HepG2 (cell line): ENCODE results near the gene METTL6. TPM values are rescaled to one million over a fixed set of nuclear protein-coding genes. Genes with fewer than 3 reads are reported as not detected.

Experiments used
- ARHGAP35 ChIP-seq: sonication (generic); formaldehyde crosslinking; IDR thresholded peaks from 2 replicates; pipeline ENCODE4 v1.9.0; 2022; ENCODE audit warnings: mild to moderate bottlenecking, inconsistent platforms, moderate library complexity, missing genetic modification reagents, borderline replicate concordance
- HNRNPH1 ChIP-seq: fragments of 200-400 bp; formaldehyde crosslinking; optimal IDR thresholded peaks from 2 replicates; pipeline ENCODE3; 2017; ENCODE audit warnings: mild to moderate bottlenecking, low read depth, low read length
- JUND ChIP-seq: sonication (generic); formaldehyde crosslinking; IDR thresholded peaks from 2 replicates; pipeline ENCODE4 v1.8.0; 2022; ENCODE audit warnings: mild to moderate bottlenecking, missing genetic modification reagents
- NFE2L2 ChIP-seq: fragments of 150-350 bp; IDR thresholded peaks from 2 replicates; pipeline ENCODE4 v1.6.1; 2014; ENCODE audit warnings: low read length
- NFRKB ChIP-seq: fragments of 450-650 bp; IDR thresholded peaks from 2 replicates; pipeline ENCODE4 v1.6.1; 2017
- PHF8 ChIP-seq: sonication (generic); formaldehyde crosslinking; IDR thresholded peaks from 2 replicates; pipeline ENCODE4 v1.5.0; 2020; ENCODE audit warnings: missing genetic modification reagents
- PRMT3 ChIP-seq: sonication (generic); formaldehyde crosslinking; IDR thresholded peaks from 2 replicates; pipeline ENCODE4 v1.8.1; 2022; ENCODE audit warnings: low read depth, mild to moderate bottlenecking, moderate library complexity, missing genetic modification reagents, borderline replicate concordance
- RFX3 ChIP-seq: IDR thresholded peaks from 2 replicates; pipeline ENCODE4 v1.6.1; 2016; ENCODE audit warnings: missing biosample characterization, missing genetic modification reagents
- RFX5 ChIP-seq: IDR thresholded peaks from 2 replicates; pipeline ENCODE4 v1.6.1; 2011; ENCODE audit warnings: low read depth, low read length, improper control_type of control experiment
- SNAPC5 ChIP-seq: sonication (generic); formaldehyde crosslinking; IDR thresholded peaks from 2 replicates; pipeline ENCODE4 v1.8.1; 2023; ENCODE audit warnings: mild to moderate bottlenecking, missing genetic modification reagents, borderline replicate concordance
- SSRP1 ChIP-seq: IDR thresholded peaks from 2 replicates; pipeline ENCODE4 v1.6.1; 2016; ENCODE audit warnings: control low read depth
- TEF ChIP-seq: sonication (generic); formaldehyde crosslinking; IDR thresholded peaks from 2 replicates; pipeline ENCODE4 v1.5.0; 2020; ENCODE audit warnings: missing genetic modification reagents
- ZEB1 ChIP-seq: IDR thresholded peaks from 2 replicates; pipeline ENCODE4 v1.6.1; 2012; ENCODE audit warnings: mild to moderate bottlenecking, low read depth, inconsistent platforms; ENCODE audit not compliant: insufficient replicate concordance
- ZFYVE20 ChIP-seq: sonication (generic); formaldehyde crosslinking; IDR thresholded peaks from 2 replicates; pipeline ENCODE4 v1.8.0; 2023; ENCODE audit warnings: low read depth, mild to moderate bottlenecking, moderate library complexity, missing genetic modification reagents, borderline replicate concordance
- ZNF12 ChIP-seq: sonication (generic); formaldehyde crosslinking; IDR thresholded peaks from 2 replicates; pipeline ENCODE4 v1.5.0; 2020; ENCODE audit warnings: missing genetic modification reagents
- ZNF160 ChIP-seq: sonication (generic); formaldehyde crosslinking; IDR thresholded peaks from 2 replicates; pipeline ENCODE4 v1.8.0; 2022; ENCODE audit warnings: mild to moderate bottlenecking, inconsistent platforms, missing genetic modification reagents
- ZNF230 ChIP-seq: sonication (generic); formaldehyde crosslinking; IDR thresholded peaks from 2 replicates; pipeline ENCODE4 v1.4.0; 2020; ENCODE audit warnings: mild to moderate bottlenecking, missing genetic modification reagents
- ZNF326 ChIP-seq: sonication (generic); formaldehyde crosslinking; IDR thresholded peaks from 2 replicates; pipeline ENCODE4 v1.4.0; 2020; ENCODE audit warnings: missing genetic modification reagents, borderline replicate concordance
- ZNF432 ChIP-seq: sonication (generic); formaldehyde crosslinking; IDR thresholded peaks from 2 replicates; pipeline ENCODE4 v1.5.0; 2020; ENCODE audit warnings: missing genetic modification reagents, mild to moderate bottlenecking, borderline replicate concordance
- ZNF572 ChIP-seq: sonication (generic); formaldehyde crosslinking; IDR thresholded peaks from 2 replicates; pipeline ENCODE4 v1.5.1; 2020; ENCODE audit warnings: mild to moderate bottlenecking, missing genetic modification reagents
- ZNF790 ChIP-seq: sonication (generic); formaldehyde crosslinking; IDR thresholded peaks from 2 replicates; pipeline ENCODE4 v1.8.0; 2022; ENCODE audit warnings: missing genetic modification reagents, mild to moderate bottlenecking, borderline replicate concordance
- polyA plus RNA-seq, 8 experiments: library from polyadenylated mRNA; depleted of rRNA in 3 of 8; stranded (reverse) in 7 of 8; unstranded in 1 of 8; fragments of >200 nt; fragmentation: Illumina TruSeq in 4 of 8; extraction: Trizol in 4 of 8; gene quantifications; 2 replicates each; pipeline versions ENCODE4 v1.2.1 to v1.2.3, GENCODE V29; 2011 to 2016; ENCODE audit warnings: low read depth in 4 of 8, missing spikeins in 1 of 8, mixed read lengths in 1 of 8; ENCODE audit not compliant: insufficient read depth in 1 of 8
- total RNA-seq, 5 experiments: library from RNA; depleted of rRNA; stranded (reverse); fragments of >200 nt; fragmentation: Illumina TruSeq; extraction: Trizol; gene quantifications; 2 replicates each; pipeline ENCODE4 v1.2.3, GENCODE V29; 2016; ENCODE audit warnings: low read depth in 1 of 5
- TF ChIP-seq, protein P1 (sequence below): sonication (generic); formaldehyde crosslinking; conservative IDR thresholded peaks from 2 replicates; pipeline ENCODE4 v1.4.0; 2020; ENCODE audit warnings: missing genetic modification reagents
- TF ChIP-seq, protein P2 (sequence below): IDR thresholded peaks from 2 replicates; pipeline ENCODE4 v1.6.1; 2012; ENCODE audit warnings: inconsistent platforms
- TF ChIP-seq, protein P3 (sequence below): sonication (generic); formaldehyde crosslinking; IDR thresholded peaks from 2 replicates; pipeline ENCODE4 v1.8.0; 2022; ENCODE audit warnings: missing genetic modification reagents, mild to moderate bottlenecking, inconsistent platforms, borderline replicate concordance
- TF ChIP-seq, protein P4 (sequence below): sonication (generic); formaldehyde crosslinking; IDR thresholded peaks from 2 replicates; pipeline ENCODE4 v1.4.0; 2020; ENCODE audit warnings: missing genetic modification reagents

METTL6 gene
- total and polyA plus RNA-seq, 2 of the 13 experiments (the other 11 are each of a cell fraction or from before 2014, with no cell fraction given) = 17.2 to 29.4 TPM

DNA sequence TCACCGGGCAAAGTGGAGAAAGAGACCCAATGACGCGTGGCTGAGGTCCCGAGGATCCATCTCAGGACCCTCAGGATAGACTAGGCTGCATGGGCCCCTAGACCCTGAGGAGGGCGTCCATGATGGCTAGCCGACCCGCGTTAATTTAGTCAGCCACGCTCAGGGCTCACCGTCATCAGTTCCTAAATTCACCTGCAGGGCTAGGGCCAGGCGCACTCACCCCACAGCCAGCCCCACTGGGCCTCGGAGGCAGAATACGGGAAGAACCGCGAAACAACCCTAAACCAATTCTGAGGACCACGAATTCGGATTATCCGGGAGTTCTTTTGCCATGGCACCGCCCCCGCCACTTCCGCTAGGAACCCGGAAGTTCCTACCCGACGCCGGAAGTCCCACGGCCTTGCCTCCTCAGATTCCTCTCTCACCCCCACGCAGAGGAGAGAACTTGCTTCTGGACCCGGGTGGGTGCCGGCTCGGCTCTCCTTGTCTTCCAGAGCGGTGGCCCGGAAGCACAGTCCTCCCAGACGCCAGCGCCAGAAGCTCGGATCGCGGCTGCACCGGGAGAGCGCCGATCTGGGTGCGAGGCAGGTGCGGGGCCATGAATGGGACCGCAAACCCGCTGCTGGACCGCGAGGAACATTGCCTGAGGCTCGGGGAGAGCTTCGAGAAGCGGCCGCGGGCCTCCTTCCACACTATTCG is at the start of gene METTL6, which contains the start of gene EAF1 (continued):
- TF ChIP-seq ZNF160 (CRISPR knock-in tag) (0 out of 2 replicates have a peak, but pooled peaks have one; percentile 67), JUND (CRISPR knock-in tag) (no peak), ZNF230 (CRISPR knock-in tag) (no peak), NFE2L2 (no peak), ZEB1 (no peak), PHF8 (CRISPR knock-in tag) (peak; percentile 92), PRMT3 (CRISPR knock-in tag) (no peak), ZFYVE20 (CRISPR knock-in tag) (no peak), ZNF12 (CRISPR knock-in tag) (no peak), RFX5 (no peak), TEF (peak; percentile 44; the same call in 1 of the 2 replicates), NFRKB (no peak), SNAPC5 (no peak; the same call in 1 of the 2 replicates), ZNF432 (no peak), ARHGAP35 (CRISPR knock-in tag) (no peak), HNRNPH1 (no peak), ZNF572 (CRISPR knock-in tag) (no peak), SSRP1 (CRISPR knock-in tag) (no peak), RFX3 (CRISPR knock-in tag) (no peak), ZNF790 (CRISPR knock-in tag) (no peak), ZNF326 (no peak)
- TF ChIP-seq, protein P1, sequence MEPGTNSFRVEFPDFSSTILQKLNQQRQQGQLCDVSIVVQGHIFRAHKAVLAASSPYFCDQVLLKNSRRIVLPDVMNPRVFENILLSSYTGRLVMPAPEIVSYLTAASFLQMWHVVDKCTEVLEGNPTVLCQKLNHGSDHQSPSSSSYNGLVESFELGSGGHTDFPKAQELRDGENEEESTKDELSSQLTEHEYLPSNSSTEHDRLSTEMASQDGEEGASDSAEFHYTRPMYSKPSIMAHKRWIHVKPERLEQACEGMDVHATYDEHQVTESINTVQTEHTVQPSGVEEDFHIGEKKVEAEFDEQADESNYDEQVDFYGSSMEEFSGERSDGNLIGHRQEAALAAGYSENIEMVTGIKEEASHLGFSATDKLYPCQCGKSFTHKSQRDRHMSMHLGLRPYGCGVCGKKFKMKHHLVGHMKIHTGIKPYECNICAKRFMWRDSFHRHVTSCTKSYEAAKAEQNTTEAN (CRISPR knock-in tag) = no peak
- TF ChIP-seq, protein P2, sequence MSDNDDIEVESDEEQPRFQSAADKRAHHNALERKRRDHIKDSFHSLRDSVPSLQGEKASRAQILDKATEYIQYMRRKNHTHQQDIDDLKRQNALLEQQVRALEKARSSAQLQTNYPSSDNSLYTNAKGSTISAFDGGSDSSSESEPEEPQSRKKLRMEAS = peak; percentile 73
- TF ChIP-seq, protein P3, sequence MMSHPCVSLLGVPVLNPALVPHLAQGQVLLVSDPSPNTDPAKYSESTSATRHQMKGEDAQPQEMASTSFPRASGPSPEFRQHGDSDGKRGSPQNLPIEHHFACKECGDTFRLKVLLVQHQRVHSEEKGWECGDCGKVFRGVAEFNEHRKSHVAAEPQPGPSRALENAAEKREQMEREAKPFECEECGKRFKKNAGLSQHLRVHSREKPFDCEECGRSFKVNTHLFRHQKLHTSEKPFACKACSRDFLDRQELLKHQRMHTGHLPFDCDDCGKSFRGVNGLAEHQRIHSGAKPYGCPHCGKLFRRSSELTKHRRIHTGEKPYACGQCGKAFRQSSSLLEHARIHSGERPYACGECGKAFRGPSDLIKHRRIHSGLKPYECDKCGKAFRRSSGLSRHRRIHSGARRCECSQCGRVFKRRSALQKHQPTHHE (CRISPR knock-in tag) = no peak; the same call in 1 of the 2 replicates
- TF ChIP-seq, protein P4, sequence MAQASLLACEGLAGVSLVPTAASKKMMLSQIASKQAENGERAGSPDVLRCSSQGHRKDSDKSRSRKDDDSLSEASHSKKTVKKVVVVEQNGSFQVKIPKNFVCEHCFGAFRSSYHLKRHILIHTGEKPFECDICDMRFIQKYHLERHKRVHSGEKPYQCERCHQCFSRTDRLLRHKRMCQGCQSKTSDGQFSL (CRISPR knock-in tag) = peak; percentile 75
